T-helper 2 cell (primary cell): ENCODE results near the gene SPP1.
A peak's percentile ranks its signal among the peaks of the same experiment; 100 is the strongest.

Source experiments
- DNase-seq, 5 experiments: peaks; one replicate each; pipeline versions ENCODE4 v3.0.0 to v3.0.0-alpha.2; 2012 to 2022

The SPP1 gene

DNA sequence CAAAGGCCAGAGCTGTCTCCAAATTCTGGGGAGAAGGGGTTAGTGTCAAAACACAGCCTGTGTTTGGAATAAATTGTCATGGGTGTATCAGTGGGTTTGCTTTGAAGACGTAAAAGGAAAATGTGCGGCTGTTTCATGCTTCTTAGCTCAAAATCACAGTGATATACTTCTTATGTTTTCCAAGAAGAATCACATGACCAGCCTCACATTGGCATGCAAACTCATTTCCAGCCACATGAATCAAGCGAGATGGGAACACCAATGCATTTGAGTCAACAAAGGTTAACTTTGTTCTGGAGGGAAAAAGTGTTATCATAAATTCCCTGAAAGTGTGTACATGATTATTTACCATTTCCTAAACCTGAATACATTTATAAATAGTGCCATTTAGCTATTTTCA, 19.0 kb upstream of the SPP1 start:
- DNase-seq: no peak

DNA sequence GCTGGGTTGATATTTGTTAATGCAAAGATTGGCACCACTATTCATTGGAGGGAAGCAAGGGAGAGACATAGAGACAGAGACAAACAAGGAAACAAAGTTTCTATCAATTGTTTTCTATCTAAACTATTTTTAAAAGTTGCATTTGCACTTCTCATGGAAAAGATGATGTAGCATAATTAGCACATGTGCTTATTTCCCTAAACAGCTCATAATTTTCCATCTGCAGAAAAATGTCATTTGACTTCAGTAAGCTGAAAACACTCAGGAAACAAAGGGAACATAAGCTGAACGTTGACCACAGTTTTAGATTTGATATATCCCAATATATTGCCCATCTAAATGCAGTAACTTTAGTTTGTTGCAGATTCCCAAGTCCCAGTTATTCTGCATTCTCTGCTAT, 18.5 kb upstream of the SPP1 start:
- no peak for DNase-seq

DNA sequence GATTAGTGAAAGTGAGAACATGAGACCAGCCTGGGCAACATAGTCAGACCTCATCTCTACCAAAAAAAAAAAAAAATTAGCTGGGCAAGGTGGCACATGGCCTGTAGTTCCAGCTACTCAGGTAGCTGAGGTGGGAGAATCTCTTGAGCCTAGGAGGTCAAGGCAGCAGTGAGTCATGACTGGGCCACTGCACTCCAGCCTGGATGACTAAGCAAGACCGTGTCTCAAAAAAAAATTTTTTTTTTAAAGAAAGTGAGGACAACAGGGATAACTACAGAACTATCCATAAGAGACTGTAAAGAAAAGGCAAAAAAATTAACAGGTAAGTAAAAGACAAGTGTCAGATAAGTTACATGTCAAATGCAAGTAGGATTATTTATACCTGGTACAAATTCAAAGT, 13.5 kb upstream of the SPP1 start:
- DNase-seq: no peak

DNA sequence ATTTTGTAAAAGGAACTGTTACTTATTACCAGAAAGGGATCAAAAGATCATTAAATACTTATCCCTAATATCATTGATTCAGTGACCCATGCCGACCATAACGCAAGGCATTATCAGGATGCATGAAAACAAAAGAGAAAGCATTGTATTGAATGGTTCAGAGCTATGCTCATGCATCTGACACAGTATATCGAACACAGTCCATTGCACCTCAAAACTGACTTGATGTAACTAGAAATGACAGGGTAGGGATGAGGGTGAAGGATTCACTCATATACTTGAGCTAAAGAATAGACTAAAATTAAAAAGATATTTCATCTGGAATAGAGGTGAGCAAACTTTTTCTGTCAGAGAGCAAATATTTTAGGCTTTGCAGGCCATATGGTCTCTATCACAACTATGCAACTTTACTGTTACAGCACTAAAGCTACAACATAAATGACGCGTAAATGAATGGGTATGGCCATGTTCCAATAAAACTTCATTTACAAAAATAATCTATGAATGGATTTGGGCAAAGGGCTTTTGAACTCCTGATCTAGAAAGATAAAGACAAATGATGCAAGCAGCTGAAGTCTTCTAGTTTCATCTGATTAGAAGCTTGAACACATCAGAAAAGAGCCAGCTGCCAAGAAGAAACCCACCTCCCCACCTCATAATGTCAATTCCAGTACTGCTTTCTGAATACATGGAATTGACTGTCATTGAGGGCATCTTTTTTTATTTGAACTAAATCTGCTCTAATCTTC, 12.9 kb upstream of the SPP1 start:
- no peak for DNase-seq

DNA sequence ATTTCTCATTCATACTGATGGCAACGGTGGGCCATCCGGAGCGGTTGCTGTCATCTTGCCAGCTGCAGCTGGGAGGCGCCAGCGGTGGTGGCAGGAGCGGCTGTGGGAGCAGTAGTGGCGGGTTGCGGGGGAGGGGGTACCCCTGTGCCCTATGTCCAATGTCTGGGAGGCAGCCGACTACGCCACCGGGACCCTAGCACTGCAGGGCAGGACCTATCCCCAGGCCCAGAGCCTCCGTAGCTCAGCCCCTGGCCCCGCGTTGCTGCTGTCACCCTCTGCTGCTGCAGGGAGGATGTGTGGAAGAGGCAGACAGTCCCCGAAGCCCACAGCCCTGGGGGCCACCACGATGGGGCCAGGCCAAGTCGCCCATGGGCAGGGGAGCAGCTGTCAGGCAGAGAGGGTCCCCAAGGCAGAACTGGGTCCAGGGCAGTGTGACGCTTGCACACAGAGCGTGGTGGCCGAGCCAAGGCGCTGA, 10.0 kb upstream of the SPP1 start:
- no peak for DNase-seq

DNA sequence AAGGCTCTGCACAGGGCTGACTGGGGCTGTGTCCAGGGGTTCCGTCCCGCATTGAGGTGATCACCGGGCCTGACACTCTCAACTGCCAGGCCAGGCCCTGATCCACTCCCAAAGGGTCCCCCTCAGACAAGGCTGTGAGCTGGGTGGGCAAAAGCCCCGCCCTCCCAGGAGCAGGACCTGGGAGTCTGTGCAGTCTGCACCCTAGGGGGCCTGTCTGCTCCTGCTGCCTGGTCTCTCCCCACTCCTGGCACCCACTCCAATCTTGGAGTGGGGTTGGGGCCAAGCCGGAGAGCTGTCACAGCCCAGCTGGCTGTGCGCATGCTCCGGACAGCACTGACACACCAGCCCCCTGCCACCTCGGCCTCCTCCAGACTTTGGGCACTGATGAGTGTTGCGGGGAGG, 9.4 kb upstream of the SPP1 start:
- no peak for DNase-seq

DNA sequence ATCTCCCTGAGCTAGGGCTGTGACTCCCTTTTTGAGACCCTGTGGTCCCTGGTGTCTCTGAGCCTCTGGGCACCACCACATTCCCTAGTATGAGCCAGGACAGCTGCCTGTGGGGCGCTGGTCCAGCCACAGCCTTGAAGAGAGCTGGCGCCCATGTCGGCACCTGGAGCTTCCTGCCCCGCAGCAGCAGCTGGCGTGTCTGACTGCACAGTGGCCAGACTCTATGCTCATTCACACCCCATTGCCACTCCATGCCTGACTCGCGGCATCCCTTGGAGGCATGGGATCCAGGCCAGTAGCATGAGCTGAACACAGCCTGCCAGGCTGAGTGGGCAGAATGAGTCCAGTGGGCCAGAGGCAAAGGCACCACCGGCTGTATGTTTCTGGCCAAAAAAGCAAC, 8.3 kb upstream of the SPP1 start:
- no peak for DNase-seq

DNA sequence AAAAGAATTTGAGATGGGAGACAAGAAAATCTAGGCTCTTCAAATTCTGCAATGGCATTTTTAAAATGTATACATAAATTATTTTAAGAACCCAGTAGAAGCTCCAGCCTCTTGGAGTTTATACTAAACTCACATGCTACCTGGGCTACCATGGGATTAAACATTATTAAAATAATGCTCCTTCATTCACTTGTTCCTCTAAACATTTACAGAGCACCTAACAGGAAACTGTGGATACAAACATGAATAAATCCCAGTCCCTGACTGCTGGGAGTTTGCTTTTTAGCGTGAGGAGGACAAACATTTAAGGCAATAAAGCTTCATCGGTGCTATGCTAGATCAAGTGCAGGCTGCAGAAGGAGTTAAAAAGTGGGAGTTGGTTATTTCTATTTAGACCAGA, 5.4 kb upstream of the SPP1 start:
- DNase-seq: no peak

DNA sequence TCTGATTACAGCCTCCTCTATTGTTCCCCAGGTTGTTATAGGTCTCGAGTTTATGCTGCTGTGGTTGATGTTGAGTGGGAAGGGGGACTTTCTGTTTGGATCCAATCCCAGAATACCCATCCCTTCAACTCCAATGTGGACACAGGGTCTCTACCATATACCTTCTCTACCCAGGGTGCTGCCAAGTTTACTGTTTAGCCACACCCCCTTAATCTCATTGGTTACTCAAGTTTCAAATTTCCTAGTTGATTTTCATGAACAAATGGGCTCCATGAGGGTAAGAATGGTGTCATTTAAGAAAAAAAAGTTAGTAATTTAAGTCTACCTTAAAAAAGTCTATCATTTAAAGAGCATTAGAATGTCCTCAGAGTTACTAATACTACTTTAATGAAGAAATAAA, 3.6 kb upstream of the SPP1 start:
- no peak for DNase-seq

DNA sequence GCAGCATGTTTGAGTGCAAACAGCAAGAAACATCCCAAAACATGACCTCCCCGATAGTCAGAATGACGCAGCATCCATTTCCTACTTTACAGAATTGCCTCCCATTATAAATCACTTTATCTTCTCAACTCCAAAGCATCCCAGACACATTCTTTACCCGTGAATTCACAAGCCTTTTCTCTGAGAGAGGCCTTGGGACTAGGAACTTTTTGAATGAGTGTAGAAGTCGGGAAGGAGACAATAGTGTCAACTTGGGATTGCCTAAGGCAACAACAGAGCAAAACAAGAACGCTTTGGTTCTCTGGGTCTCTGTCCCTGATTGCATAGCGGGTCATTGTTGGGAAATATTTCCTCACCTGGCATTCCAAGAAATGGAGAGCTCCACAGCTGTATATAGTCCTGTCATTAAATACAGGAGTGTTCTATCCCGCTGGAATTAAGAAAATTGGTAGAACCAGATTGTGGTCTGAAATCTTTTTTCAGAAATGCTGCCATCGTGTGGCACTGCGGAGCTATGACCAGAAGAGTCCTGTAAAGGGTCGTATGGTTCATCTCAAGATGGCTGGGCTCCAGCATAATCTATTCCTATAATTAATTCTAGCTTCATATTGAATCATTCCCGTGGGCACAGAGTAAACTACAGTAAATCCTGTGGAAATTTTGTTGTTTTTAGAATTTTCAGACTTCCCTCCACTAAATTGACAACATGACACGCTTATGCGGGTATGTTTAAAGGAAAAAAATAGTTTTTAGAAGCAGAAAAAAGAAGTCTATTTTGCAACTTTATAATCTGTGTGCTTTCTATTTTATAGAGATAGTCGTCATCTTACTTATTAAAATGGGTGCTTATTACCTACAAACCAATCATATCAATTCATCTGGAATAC, 2.0 kb upstream of the SPP1 start:
- peak in 2 of 5 experiments; percentile 3 to 31 for DNase-seq

DNA sequence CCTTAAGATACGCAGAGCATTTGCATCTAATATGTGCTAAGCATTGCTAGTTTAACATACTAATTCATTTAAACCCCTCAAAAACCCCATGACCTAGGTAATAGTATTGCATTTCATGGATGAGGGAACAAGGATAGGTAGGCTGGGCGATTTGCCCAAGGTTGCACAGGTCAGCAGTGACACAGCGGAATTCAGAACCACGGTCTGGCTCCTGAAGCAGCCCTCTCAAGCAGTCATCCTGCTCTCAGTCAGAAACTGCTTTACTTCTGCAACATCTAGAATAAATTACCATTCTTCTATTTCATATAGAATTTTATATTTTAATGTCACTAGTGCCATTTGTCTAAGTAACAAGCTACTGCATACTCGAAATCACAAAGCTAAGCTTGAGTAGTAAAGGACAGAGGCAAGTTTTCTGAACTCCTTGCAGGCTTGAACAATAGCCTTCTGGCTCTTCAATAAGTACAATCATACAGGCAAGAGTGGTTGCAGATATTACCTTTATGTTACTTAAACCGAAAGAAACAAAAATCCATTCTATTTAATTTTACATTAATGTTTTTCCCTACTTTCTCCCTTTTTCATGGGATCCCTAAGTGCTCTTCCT, 555 bp upstream of the SPP1 start:
- no peak for DNase-seq

DNA sequence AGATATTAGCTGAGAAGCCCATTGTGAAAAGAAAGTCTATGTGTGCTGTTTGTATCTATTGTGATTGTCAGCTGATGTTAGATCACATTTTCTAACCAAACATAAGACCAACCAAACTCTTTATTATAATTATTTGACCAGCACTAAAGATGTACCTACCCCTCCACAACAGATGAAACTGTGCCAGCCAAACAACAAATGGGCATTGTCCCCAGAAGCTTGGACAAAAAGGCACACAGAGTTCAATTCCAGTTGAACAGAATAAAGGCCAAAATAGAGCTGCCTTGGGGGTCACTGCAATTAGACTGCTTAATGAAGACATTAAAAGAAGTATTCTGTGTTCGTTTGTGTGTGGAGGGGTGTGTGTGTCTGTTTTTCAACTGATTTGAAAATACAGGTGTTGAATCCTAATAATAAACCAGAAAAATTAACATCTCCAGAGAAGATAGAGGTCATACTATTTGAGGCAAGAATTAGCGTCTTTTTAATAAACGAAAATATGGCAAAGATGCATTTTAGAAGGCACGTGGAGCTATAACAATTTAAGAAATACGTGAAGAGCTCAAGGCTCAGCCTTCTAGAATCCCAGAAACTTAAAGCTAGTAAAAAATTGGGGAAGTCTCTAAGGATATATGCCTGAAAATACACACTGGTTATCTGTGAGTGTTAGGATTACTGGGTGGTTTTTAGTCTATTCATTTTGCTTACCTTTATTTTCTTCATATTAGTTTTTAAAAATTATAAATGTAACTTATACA, 2.2 kb downstream of the SPP1 start:
- no peak for DNase-seq

DNA sequence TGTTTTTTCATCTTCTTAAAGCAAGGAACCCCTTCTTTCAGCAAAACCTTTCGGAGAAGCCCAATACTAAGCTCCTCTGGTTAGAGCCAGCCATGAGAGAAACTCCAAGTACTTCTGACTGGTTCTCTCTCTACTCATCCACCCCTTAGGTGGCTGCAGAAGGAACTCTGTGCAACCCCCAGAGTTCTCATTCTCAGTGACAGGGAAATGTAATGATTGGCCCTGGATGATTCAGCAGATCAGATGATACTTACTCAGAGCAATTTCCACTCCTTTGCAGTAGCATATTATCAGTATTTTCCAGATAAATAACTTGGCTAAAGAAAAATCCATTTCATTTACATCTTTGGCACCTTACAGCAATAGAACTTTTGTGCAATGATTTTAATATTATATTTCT, 3.2 kb downstream of the SPP1 start:
- no peak for DNase-seq

DNA sequence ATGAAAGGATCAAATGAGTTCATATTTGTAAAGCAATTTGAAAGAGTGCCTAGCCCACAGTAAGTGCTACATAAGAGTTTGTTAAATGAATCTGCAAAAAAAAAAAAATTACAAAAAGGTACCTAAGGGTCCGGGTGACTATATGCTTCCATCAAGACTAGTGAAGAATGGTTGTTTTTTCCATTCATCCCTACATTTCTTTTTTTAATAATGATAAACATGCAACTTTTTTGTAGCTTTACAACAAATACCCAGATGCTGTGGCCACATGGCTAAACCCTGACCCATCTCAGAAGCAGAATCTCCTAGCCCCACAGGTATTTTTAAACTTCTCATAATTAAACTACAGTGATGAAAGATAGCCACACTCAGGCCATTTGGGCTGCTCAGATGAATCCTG, 4.3 kb downstream of the SPP1 start:
- no peak for DNase-seq

DNA sequence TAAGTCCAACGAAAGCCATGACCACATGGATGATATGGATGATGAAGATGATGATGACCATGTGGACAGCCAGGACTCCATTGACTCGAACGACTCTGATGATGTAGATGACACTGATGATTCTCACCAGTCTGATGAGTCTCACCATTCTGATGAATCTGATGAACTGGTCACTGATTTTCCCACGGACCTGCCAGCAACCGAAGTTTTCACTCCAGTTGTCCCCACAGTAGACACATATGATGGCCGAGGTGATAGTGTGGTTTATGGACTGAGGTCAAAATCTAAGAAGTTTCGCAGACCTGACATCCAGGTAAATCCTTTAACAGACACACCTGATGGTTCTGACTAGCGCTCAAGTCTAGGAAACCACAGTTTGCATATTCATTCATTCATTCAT, 6.0 kb downstream of the SPP1 start:
- no peak for DNase-seq

DNA sequence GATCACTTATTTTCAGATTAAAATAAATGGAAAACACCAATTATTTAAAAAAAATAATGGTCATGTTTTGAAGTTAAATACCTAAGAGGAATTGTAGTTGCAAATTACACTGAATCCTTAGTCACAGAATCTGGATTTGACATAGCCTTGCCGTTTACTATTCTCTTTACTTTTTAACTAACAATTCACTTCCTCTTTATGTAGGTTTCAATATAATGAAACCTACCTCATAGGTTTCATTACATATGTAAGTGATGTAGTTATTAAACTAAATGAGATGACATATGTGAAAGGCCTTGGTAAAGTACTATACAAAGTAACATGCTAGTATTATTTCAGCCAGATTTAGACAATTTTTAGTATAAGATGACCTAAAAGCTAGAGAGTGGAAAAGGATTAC, 6.5 kb downstream of the SPP1 start:
- DNase-seq: no peak

DNA sequence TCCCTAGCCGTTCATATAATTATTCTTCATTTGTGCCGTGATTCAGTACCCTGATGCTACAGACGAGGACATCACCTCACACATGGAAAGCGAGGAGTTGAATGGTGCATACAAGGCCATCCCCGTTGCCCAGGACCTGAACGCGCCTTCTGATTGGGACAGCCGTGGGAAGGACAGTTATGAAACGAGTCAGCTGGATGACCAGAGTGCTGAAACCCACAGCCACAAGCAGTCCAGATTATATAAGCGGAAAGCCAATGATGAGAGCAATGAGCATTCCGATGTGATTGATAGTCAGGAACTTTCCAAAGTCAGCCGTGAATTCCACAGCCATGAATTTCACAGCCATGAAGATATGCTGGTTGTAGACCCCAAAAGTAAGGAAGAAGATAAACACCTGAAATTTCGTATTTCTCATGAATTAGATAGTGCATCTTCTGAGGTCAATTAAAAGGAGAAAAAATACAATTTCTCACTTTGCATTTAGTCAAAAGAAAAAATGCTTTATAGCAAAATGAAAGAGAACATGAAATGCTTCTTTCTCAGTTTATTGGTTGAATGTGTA, 7.0 kb downstream of the SPP1 start:
- no peak for DNase-seq

DNA sequence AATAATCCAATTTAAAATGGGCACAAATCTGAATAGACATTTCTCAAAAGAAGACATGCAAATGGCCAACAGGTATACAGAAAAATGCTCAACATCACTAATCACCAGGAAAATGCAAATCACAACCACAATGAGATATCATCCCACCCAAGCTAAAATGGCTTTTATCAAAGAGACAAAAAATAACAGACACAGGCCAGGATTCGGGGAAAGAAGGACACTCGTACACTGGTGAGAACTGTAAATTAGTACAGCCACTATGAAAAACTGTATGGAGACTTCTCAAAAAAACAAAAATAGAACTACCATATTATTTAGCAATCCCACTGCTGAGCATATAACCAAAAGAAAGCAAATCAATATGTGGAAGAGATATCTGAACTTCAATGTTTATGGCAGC, 8.5 kb downstream of the SPP1 start:
- DNase-seq: no peak

DNA sequence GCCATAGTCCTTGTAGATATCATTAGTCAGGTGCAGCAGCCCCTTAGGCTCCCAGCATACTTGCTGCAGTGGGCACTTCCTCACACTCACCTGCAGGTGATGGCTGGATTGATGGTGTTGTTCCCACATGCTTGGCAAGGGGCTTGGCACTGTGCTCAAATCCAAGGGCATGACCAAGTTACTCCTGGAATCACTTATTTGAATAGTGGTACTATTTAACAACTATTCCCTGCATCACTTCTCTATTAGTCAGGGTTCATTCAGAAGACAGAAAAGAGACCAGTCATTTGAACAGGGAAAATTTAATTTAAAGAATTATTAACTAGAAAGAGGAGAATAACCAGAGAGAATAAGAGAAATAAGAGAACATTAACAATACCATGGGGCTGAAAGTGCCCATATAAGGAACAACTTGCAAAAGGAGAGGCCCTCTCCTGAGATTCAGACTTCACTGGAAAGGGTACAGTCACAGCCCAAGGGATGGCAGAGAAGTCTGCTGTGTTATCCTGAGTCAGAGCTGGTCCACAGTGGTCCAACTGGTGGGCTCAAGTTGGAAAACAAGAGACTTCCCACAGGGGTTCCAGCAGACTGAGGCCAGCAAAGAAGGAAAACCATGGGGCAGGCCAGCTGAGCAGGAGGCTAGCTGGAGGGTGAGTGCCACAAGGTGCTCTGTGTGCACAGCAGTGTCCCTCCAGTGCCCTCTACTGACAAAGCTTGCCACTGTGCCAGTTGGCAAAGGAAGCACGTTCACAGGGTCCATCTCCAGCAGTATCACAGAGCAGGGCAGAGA, 9.8 kb downstream of the SPP1 start:
- DNase-seq: peak in 1 of 5 experiments; percentile 63

DNA sequence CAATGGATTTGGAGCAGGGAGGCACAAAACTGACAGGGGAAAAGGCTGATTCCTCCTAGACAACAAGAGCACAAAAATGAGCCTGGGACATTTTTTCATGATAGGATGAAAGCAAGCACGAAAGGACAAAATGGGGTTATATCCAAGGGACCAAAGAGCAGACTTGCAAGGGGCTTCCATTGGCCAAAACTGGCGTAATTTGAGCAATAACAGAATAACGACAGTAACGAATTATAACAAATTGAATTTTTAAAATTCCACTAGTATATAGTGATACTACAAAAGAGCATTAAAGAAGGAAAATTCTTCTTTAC, 10.3 kb downstream of the SPP1 start:
- DNase-seq: no peak

DNA sequence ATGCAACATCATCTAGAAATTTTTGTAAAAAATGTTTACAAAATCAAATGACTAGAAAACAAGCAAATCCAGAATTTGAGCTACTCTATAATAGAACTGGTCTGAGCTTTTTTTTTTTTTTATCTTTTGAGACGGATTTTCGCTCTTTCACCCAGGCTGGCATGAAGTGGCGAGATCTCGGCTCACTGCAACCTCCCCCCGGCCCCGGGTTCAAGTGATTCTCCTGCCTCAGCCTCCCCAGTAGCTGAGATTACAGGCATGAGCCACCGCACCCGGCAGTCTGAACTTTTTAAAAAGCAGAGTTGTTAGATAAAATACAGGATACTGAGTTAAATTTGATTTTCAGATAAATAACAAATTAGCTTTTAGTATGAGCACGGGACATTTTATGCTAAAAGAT, 11.0 kb downstream of the SPP1 start:
- DNase-seq: no peak

DNA sequence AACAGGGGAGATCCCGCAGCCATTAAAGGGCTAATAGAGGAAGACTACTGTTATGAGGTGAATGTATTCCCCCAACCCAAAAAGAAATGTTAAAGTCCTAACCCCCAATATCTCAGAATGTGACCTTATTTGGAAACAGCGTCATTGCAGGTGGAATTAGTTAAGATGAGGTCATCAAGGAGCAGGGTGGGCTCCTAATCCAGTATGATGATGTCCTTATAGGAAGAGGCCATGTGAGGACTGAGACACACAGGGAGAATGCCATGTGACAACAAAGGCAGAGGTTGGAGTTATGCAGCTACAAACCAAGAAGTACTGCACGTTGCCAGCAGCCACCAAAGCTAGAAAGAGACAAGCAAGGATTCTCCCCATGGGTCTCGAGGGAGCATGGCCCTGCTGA, 14.3 kb downstream of the SPP1 start:
- DNase-seq: no peak
